Left ventricle myocardium inferior (tissue), 1 donor: Measurements from ENCODE around the gene SPAG8. TPM values are rescaled to one million over a fixed set of nuclear protein-coding genes. Genes with fewer than 3 reads are reported as not detected.

Source experiments
- DNase-seq: peaks from one replicate; pipeline ENCODE4 v3.0.0-alpha.2; 2020
- H3K27ac ChIP-seq: fragments of 200-600 bp; replicated peaks from 2 replicates; pipeline ENCODE4 v1.8.0; 2021
- H3K27me3 ChIP-seq: fragments of 200-600 bp; 2 replicates; pipeline ENCODE4 v1.8.0; 2021; ENCODE audit warnings: low read depth
- H3K36me3 ChIP-seq: fragments of 200-600 bp; 2 replicates; pipeline ENCODE4 v1.8.0; 2021
- H3K4me1 ChIP-seq: fragments of 200-600 bp; 2 replicates; pipeline ENCODE4 v1.8.0; 2021
- H3K4me3 ChIP-seq: fragments of 200-600 bp; 2 replicates; pipeline ENCODE4 v1.8.0; 2021; ENCODE audit warnings: mild to moderate bottlenecking, moderate library complexity
- H3K9me3 ChIP-seq: fragments of 200-600 bp; replicated peaks from 2 replicates; pipeline ENCODE4 v1.8.0; 2021
- CTCF ChIP-seq: fragments of 200-600 bp; IDR thresholded peaks from 2 replicates; pipeline ENCODE4 v1.8.0; 2021; ENCODE audit warnings: antibody characterized with exemption, mild to moderate bottlenecking, borderline replicate concordance
- intact Hi-C: fragments of 100-400 bp; cut with micrococcal nuclease; formaldehyde crosslinking; loops from one replicate; pipeline ENCODE4 v1.11.0; 2022
- total RNA-seq: library from RNA; stranded (reverse); fragmentation: NEBNext Ultra II Directional; extraction: Animal tissue kit (Norgen Biotek cat#: 25700); gene quantifications from one replicate; pipeline ENCODE4 v1.2.1, GENCODE V29; 2021
- donor health status: DM: no; HTN: yes; CAD: no; lungs with severe emphysema.

The SPAG8 gene
- total RNA-seq, 1 donor from 2014 or later, result 3.4 TPM

GRCh38 chr9:35835216-35835632 lies 23.2 kb upstream of the SPAG8 start:
- TF ChIP-seq CTCF, result no peak
- no peaks in the 10 kb centered on the region for H3K27me3 ChIP-seq
- no peak overlapping the region for H3K4me3 ChIP-seq
- H3K36me3 ChIP-seq, result peaks cover 6% of the 10 kb centered on the region
- DNase-seq, result no peak
- H3K27ac ChIP-seq, result no peak overlapping the region
- no peaks in the 10 kb centered on the region for H3K9me3 ChIP-seq
- peaks cover 46% of the 10 kb centered on the region for H3K4me1 ChIP-seq
- intact Hi-C loops, result no loop called here

- intact Hi-C loops, result no loop called here
- Histone ChIP-seq H3K4me1 (peaks cover 52% of the 10 kb centered on the region), H3K27me3 (no peaks in the 10 kb centered on the region), H3K27ac (peak overlapping the region; percentile 75), H3K36me3 (peaks cover 6% of the 10 kb centered on the region), H3K9me3 (no peaks in the 10 kb centered on the region), H3K4me3 (no peak overlapping the region)
- DNase-seq, result no peak
- no peak for TF ChIP-seq CTCF
These were observed 22.5 kb upstream of the SPAG8 start for GRCh38 chr9:35834260-35835215.

GRCh38 chr9:35832814-35833213 lies 20.8 kb upstream of the SPAG8 start:
- H3K4me3 ChIP-seq, result no peak overlapping the region
- peak overlapping the region; percentile 75 for H3K27ac ChIP-seq
- no peak for DNase-seq
- H3K36me3 ChIP-seq, result peaks cover 6% of the 10 kb centered on the region
- intact Hi-C loops, result no loop called here
- H3K27me3 ChIP-seq, result no peaks in the 10 kb centered on the region
- H3K4me1 ChIP-seq, result peaks cover 61% of the 10 kb centered on the region
- no peak for TF ChIP-seq CTCF
- no peaks in the 10 kb centered on the region for H3K9me3 ChIP-seq

GRCh38 chr9:35831040-35831439 lies 19.0 kb upstream of the SPAG8 start:
- intact Hi-C loops, result no loop called here
- Histone ChIP-seq H3K9me3 (no peaks in the 10 kb centered on the region), H3K4me1 (peaks cover 68% of the 10 kb centered on the region), H3K36me3 (peaks cover 6% of the 10 kb centered on the region), H3K27ac (no peak overlapping the region), H3K27me3 (no peaks in the 10 kb centered on the region), H3K4me3 (no peak overlapping the region)
- TF ChIP-seq CTCF, result no peak
- no peak for DNase-seq

GRCh38 chr9:35829764-35830096 lies 17.7 kb upstream of the SPAG8 start:
- Histone ChIP-seq H3K36me3 (peaks cover under 1% of the 10 kb centered on the region), H3K4me3 (peak overlapping the region; percentile 88), H3K4me1 (peaks cover 64% of the 10 kb centered on the region), H3K9me3 (no peaks in the 10 kb centered on the region), H3K27me3 (no peaks in the 10 kb centered on the region), H3K27ac (peak overlapping the region; percentile 97)
- no peak for TF ChIP-seq CTCF
- DNase-seq, result no peak
- intact Hi-C loops, result no loop called here
